HG03460 (cell line): ENCODE results near the gene TMEM220.
"Not testable (repeated sequence)": the region's sequence is repeated elsewhere in the genome, so short reads cannot be mapped to it uniquely, and the experiment has no call there.

Source experiments
- ATAC-seq: cut with Tn5 transposase; IDR thresholded peaks from one replicate; pipeline ENCODE4 v1.9.1; 2021; ENCODE audit not compliant: unreplicated experiment

Gene TMEM220

DNA sequence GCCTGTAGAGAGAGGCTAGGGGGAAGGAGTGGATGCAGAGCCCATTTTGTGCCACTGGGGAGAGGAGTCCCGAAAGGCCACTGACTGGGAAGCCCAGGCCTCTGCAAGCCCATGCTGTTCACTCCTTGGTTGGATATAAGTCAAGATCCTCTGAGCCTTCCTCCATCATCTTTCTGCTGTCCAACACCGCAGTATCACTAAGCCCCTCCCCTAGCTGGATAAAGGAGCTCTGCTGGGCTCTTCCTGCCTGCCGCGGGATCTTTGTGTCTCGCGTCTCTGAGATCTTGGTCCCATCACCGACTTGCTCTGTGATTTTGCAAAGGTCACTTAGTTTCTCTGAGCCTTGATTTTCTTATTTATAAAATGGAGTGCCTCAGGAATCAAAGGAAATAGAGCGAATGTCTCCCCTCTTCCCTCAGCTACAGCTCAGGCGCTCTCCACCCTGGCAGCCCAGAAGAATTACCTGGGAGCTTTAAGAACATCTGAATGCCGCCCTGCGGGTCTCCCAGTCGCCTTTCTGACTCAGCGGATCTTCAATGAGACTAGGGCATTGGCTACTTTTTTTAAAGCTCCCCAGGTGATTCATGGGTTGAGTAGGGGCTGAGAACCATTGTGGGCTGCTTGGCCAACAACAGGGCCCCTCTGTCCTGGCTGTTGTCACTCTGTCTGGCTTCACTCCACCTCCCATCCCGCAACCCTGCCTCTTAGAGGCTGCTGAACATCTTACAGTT lies 25.2 kb upstream of the TMEM220 start:
- ATAC-seq: no peak

DNA sequence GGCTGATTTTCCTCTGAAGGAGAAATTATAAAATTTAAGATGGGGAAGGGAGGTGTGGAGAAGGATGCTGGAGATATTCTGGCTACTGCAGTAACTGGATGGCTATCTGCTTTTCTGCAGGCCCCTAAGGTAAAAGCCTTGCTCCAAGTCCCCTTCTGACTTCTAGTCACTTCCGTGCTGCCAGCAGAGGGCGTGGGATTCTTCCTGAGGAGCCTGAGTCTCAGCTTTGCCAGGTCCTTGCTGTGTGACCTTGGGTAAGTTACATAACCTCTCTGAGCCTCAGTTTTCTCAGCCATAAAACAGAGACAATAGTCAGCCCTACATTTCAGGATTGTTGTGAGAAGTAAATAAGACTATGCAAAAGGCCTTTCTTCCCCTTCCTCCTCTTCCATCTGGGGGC lies 24.3 kb upstream of the TMEM220 start:
- ATAC-seq: no peak

DNA sequence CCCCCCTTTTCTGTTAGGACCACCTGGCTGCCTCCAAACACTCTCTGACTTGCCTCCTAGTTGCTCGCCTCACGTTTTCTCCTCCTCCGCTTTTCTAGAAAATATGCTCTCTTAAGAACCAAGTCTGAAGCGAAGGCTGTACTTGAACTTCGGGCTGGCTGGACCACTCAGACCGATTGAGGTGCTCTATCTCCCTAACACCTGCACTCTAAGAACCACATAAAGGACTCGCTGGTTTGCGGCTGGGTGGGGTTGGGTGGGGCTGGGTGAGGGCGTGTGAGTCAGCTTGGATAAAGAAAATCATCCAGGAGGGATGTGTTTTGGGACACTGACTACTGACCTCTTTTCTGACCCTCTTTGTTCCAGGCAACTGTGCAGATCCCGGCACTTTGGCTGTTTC lies 22.9 kb upstream of the TMEM220 start:
- ATAC-seq: no peak

DNA sequence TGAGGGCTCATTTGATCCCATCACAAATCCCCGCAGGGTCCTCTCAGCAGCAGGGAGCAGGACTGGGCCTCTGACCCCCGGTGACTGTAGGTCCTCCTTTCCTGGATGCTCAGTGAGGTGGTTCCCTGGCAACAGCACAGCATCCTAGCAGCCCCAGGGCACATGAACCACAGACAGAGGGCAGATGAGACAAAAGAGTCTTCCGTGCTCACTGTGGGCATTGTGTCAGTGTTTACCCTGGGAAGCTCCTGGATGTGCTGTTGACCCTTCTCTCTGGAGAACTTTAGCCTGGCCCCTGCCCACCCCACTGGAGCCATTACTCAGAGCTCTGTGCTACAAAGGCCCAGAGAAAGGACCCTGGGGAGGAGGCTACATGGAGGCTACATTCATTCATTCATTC lies 21.7 kb upstream of the TMEM220 start:
- no peak for ATAC-seq

- no peak for ATAC-seq
These were observed 20.4 kb upstream of the TMEM220 start for GRCh38 chr17:10750210-10750609.

GRCh38 chr17:10748531-10749181 lies 18.8 kb upstream of the TMEM220 start:
- ATAC-seq: no peak

DNA sequence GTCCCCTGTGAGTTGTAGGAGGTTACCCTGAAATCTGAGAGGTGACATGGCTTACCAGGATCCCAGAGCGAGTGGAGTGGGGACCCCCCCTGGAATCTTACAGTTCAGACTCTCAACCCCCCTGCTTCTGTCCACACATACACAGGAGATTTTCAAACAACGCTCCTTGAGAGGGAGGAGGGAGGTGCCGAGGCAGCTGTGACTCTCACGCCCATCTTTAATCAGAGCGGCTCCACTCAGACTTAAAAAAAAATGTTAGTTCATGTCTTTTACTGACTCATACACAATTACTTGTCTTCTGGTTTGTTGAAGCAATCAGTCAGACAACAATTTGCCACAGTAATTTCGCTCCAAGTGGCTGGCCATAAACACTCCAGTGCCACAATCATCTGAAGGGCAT lies 15.4 kb upstream of the TMEM220 start:
- ATAC-seq: no peak

DNA sequence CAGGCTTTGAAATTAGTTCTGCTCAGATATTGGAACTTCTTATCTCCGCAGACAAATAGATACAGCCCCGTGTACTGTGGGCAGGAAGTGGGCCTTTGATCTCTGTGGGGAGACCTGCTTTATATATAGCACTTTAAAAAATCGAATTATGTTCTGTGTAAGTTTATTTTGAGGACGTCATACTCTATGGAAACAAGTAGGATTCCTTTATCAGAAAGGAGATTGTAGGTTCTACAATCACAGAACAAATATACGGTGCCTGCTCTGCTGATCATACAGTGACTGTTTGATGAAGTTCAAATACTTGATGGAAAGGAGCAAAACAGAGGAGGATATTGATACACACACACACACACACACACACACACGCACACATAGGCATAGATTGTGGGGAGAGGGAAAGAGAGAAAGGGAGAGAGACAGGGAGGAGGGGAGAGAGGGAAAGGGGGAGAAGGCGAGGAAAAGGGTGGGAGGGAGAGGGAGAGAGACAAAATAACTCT lies 14.7 kb upstream of the TMEM220 start:
- no peak for ATAC-seq

- no peak for ATAC-seq
These were observed 13.6 kb upstream of the TMEM220 start for GRCh38 chr17:10743316-10744009.

DNA sequence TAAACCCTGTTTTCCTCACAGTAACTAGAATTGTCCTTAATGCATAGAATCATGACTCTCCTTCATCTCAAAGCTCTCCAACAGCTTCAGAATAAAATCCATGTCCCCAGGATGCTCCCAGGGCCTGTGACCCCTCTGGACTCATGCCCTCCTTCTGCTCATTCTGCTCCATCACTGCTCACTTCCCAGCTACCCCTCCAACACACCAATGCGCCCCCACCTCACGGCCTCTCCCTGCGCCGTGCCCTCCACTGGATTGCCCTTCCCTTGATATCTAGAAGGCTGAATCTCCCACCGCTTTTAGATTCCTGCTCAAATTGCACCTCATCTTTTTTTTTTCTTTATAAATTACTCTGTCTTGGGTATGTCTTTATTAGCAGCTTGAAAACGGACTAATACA lies 12.6 kb upstream of the TMEM220 start:
- no peak for ATAC-seq

GRCh38 chr17:10741416-10742135 lies 11.8 kb upstream of the TMEM220 start:
- no peak for ATAC-seq

GRCh38 chr17:10739386-10739785 lies 9.6 kb upstream of the TMEM220 start:
- no peak for ATAC-seq

DNA sequence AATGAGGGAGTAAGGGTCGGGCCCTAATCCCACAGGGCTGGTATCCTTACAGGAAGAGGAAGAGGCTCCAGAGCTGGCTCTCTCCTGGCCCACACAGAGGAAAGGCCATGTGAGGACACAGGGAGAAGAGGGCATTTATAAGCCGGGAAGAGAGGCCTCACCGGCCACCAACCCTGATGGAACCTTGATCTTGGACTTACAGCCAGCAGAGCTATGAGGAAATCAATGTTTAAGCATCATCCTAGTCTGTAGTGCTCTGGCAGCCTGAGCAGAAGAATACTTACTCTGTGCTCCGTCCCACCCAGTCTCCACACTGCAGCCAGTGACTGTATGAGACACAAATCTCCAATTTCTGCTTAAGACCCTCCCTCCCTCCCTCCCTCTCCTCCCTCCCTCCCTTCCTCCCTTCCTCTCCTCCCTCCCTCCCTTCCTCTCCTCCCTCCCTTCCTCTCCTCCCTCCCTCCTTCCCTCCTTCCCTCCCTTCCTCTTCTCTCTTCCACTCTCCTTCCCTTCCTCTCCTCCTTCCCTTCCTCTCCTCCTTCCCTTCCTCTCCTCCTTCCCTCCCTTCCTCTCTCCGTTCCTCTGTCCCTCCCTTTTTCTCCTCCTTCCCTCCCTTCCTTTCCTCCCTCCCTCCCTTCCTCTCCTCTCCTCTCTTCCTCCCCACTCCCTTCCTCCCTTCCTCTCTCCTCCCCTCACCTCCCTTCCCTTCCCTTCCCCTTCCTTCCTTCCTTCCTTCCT lies 8.9 kb upstream of the TMEM220 start:
- no peak for ATAC-seq

GRCh38 chr17:10737736-10738135 lies 7.9 kb upstream of the TMEM220 start:
- ATAC-seq: no peak

DNA sequence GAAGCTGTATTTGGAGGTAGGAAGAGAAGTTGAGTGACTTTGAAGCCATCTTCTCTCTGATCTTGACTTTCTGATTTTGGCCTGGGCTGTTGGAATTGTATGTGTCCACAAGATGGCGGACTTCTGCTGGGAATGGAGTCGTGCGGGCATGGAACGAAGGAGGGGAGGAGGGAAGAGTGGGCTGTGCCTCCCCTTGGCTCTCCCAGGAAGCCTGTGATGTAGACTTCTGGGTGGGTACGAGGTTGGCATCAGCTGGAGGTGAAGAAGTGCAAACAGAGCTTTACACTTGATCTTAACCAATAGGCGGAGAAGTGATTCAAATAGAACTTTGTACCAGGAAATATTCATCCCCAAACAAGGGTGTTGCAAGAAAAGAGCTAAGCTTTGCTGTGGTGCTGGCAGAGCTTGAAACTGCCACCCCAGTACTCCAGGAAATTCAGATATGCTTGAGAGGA lies 7.4 kb upstream of the TMEM220 start:
- ATAC-seq: no peak

- ATAC-seq: no peak
These were observed 6.0 kb upstream of the TMEM220 start for GRCh38 chr17:10735821-10736220.

DNA sequence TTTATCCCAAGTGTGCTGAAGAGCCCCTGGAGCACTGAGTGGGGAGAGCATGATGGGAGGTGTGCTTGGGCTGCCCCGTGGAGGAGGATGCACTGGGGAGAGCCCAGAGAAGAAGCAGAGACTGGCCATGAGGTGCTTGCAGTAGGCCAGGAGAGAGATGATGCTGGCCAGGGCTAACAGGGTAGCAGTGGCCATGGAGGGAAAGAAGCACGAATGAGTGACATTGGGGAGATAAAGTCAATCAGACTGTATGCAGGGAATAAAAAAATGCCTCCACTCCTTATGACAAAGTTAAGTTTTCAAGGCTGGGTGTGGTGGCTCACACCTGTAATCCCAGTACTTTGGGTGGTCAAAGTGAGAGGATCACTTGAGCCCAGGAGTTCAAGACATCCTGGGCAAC lies 5.4 kb upstream of the TMEM220 start:
- no peak for ATAC-seq

DNA sequence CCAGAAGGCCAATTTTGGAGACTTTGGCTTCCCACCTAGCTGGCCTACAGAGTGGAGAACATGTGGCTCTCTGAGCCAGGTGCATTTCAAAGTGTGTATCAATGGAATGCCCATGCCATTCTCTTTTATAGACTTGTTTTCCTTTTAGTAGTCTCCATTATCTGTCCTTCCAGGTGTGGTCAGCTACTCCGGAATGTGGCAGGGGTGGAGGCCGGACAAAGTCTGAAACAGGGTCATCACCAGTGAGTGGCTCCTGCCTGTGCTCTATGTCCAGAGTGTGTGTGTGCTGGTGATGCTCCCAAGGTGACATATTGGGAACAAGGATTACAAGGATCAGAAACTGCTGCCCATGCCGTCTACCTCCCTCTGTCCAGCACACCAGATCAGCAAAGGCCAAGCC lies 3.8 kb upstream of the TMEM220 start:
- no peak for ATAC-seq

- not testable (repeated sequence) for ATAC-seq
These were observed 2.3 kb upstream of the TMEM220 start for GRCh38 chr17:10732121-10732520.

DNA sequence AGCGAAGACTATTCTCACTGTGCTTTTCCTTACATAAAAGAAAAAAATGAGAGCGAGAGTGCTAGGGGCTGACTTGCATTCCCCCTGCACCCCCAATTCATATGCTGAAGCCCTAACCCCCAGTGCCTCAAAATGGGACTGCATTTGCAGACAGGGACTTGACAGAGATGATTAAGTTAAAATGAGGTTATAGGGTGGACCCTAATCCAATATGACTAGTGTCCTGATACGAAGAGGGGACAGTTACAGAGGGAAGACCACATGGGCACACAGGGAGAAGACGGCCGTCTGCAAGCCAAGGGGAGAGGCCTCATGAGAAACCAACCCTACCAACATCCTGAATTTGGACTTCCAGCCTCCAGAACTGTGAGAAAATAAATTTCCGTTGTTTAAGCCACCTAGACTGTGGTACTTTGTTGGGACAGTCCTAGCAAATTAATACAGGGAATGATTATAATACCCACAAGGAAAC lies 1.6 kb upstream of the TMEM220 start:
- ATAC-seq: no peak
